Stimulated activated effector memory CD8-positive, alpha-beta T cell treated with anti-CD3 and anti-CD28 coated beads, Interleukin-12 subunit alpha, Interleukin-12 subunit beta, amount 100 ng/mL, for 72 hours (primary cell): Measurements from ENCODE around the gene OPRM1.
A peak's percentile ranks its signal among the peaks of the same experiment; 100 is the strongest.
"Not testable (repeated sequence)": the region's sequence is repeated elsewhere in the genome, so short reads cannot be mapped to it uniquely, and the experiment has no call there.

Experiments used
- ATAC-seq: fragments of 150-1000 bp; cut with Tn5 transposase; 2 replicates; pipeline ENCODE4 v1.10.0; 2021
- DNase-seq, 2 donors: peaks; one replicate each; pipeline ENCODE4 v3.0.0; 2021 to 2022; ENCODE audit warnings: low spot score in 2 of 2
- H3K27ac Mint-ChIP-seq: one replicate; pipeline ENCODE4 v1.8.0; 2022; ENCODE audit warnings: mild to moderate bottlenecking, mixed read lengths
- H3K36me3 Mint-ChIP-seq: one replicate; pipeline ENCODE4 v1.8.0; 2022; ENCODE audit warnings: mild to moderate bottlenecking, mixed read lengths
- H3K4me1 Mint-ChIP-seq: one replicate; pipeline ENCODE4 v1.8.0; 2022; ENCODE audit warnings: mixed read lengths
- H3K4me3 Mint-ChIP-seq: one replicate; pipeline ENCODE4 v1.8.0; 2022; ENCODE audit warnings: mild to moderate bottlenecking, mixed read lengths
- H3K9me3 Mint-ChIP-seq: one replicate; pipeline ENCODE4 v1.8.0; 2022; ENCODE audit warnings: mixed read lengths

The OPRM1 gene

DNA sequence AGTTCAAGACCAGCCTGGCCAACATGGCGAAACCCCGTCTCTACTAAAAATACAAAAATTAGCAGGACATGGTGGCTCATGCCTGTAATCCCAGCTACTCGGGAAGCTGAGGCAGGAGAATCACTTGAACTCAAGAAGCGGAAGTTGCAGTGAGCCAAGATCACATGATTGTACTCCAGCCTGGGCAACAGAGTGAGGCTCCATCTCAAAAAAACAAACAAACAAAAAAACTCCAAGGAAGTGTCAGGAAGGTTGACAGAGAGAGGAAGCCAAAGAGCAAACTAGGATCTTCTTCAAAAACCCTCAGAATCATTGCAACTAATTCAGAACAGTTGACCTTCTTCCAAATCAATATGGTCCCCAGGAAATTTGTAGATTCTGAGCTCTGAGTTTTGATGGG is 162.6 kb downstream of the OPRM1 start:
- not testable (repeated sequence) for H3K9me3 Mint-ChIP-seq, DNase-seq, ATAC-seq, H3K4me3 Mint-ChIP-seq
- Mint-ChIP-seq H3K36me3 (peaks cover 74% of the 10 kb centered on the region), H3K27ac (peak overlapping the region; percentile 58), H3K4me1 (peaks cover 49% of the 10 kb centered on the region)

DNA sequence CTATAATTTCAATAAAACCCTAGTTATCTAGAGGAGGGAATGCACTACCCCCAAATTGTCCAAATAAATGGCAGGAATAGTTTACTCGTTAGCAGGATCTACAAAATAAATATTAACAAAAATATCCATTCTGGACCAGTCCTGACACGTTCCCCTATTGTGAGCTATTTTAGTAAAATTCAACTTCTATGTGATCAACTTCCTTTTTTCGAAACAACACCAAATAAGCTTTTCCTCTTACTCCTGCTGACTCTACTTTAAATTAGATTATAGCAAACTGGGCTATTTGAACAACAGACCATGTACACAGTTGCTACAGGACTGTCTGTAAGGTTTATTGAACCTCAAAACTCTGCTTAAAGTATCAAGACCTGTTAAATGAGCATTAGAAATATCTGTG is 163.3 kb downstream of the OPRM1 start:
- Mint-ChIP-seq H3K9me3 (no peaks in the 10 kb centered on the region), H3K4me1 (peaks cover 45% of the 10 kb centered on the region), H3K27ac (peak overlapping the region; percentile 52)

DNA sequence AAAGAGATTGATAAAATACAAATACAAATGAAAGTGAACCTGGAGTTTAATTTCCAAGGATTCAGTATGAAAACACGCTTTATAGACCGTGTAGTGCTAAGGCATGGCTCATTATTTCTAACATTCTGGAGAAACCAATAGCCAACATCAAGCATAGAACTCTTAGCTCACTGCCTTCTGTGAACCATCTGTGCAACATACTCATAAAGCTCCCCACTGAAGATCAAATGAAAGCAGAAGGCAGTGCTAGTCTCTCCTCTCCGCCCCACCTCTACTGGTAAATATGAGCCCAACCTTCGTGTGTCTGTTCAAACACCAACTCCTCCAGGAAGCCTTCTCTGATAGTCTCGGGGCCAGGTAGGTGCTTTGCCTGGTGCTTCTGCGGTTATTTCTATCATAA is 163.9 kb downstream of the OPRM1 start:
- peaks cover 86% of the 10 kb centered on the region for H3K36me3 Mint-ChIP-seq
- ATAC-seq, result no peak
- peaks cover 40% of the 10 kb centered on the region for H3K4me1 Mint-ChIP-seq

More for the DNA sequence above, 163.3 kb downstream of the OPRM1 start:
- H3K4me3 Mint-ChIP-seq, result no peak overlapping the region
- H3K36me3 Mint-ChIP-seq, result peaks cover 80% of the 10 kb centered on the region
- DNase-seq, result no peak
- ATAC-seq, result no peak

DNA sequence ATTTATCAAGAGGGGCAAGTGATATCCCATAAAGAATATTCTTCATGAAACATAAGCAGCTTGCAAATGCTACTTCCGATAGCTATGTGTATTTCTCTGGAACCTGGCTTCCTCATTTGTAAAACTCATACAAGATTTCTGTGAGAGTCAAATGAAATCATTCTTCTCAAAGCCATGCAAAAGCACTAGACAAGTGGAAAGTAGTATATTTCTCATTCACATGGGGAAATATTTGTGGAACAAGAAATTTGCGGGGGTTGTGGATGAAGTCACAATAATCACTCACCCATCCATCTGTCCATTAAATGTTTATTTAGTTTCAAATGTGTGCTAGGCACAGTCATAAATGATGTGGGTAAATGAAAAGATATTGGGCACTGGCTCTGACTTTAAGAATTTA is 167.1 kb downstream of the OPRM1 start:
- ATAC-seq (no peak), DNase-seq (no peak)
- H3K4me1 Mint-ChIP-seq, result peaks cover 33% of the 10 kb centered on the region
- peaks cover 90% of the 10 kb centered on the region for H3K36me3 Mint-ChIP-seq
- H3K27ac Mint-ChIP-seq, result no peak overlapping the region
- no peaks in the 10 kb centered on the region for H3K9me3 Mint-ChIP-seq
- H3K4me3 Mint-ChIP-seq, result no peak overlapping the region

More for the DNA sequence above, 163.9 kb downstream of the OPRM1 start:
- H3K9me3 Mint-ChIP-seq, result no peaks in the 10 kb centered on the region
- no peak for DNase-seq
- no peak overlapping the region for H3K4me3 Mint-ChIP-seq
- H3K27ac Mint-ChIP-seq, result peak overlapping the region; percentile 52

DNA sequence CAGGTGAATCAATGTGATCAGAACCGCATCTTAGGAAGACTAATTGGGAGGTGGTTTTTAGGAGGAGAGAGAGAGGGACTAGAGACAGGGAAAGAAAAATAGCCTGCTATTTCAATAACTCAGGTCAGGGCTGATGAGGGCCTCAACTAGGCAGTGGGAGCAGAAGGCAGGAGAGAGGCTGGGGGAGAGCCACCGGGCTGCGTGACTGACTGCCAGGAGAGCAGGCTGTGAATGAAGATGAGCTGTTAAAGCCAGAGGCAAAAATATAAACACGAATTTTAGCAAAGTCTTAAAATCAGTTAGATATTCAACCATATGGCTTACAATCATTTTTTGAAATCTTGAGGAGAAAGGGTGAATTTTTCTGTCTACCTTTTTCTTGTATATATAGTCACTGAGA is 168.0 kb downstream of the OPRM1 start:
- Mint-ChIP-seq H3K4me1 (peaks cover 28% of the 10 kb centered on the region), H3K4me3 (no peak overlapping the region), H3K27ac (no peak overlapping the region), H3K36me3 (peaks cover 90% of the 10 kb centered on the region), H3K9me3 (no peaks in the 10 kb centered on the region)
- ATAC-seq, result no peak
- no peak for DNase-seq

DNA sequence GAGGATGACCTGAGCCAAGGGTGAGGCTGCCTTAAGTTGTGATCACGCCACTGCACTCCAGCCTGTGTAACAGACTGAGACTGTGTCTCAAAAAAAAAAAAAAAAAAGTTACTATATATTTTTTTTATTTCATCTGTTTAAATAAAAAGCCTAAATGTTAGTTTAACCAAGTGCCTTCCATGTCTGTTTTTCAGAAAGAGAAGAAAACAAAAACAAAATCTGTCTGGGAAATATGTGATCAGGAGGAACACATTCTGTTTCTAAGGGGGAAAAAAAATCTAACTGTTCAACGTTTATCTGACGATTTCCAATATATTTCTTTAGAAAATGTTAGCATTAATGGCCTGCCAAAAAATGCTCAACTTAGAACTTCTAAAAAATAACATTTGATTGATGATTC is 170.5 kb downstream of the OPRM1 start:
- Mint-ChIP-seq H3K4me1 (peaks cover 12% of the 10 kb centered on the region), H3K36me3 (peaks cover 92% of the 10 kb centered on the region), H3K27ac (no peak overlapping the region), H3K4me3 (no peak overlapping the region), H3K9me3 (no peaks in the 10 kb centered on the region)
- DNase-seq (no peak), ATAC-seq (no peak)

DNA sequence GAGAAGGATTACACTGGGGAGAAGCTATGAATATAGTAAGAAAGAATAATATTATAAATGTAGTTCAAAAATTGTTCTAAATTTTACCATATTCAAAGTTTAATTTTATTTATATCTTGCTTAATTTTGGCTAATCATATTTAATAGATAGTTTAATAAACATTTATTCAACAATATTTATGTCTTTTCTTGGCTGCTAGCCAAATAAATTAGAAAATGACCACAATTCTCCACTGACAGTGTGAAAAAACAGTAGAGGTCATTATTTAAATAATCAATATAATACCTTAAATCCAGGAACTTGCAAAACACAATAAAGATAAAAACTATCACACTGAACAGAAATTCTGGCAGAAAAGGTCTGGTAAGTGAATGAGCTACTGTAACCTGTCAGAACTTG is 171.6 kb downstream of the OPRM1 start:
- ATAC-seq, result no peak
- Mint-ChIP-seq H3K9me3 (no peaks in the 10 kb centered on the region), H3K4me1 (peaks cover 6% of the 10 kb centered on the region), H3K4me3 (no peak overlapping the region), H3K36me3 (peaks cover 94% of the 10 kb centered on the region), H3K27ac (no peak overlapping the region)
- DNase-seq, result no peak

DNA sequence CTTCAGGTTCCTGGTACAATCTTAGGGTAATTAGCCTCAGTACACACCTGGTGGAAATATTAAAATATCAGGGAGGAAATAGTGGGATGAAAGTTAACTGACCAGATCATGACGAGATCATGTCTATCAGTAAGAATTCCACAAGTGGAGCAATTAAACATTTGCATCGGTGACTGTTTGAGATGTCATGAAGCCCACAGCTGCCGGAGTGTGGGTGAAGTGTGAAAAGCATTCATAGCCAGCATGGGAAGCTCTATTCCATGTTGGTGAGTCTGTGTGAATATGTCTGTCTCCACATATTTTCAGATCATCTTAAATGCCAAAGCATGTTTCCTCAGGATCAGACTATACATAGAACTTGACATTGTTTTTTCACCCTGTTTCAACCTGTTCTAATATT is 174.7 kb downstream of the OPRM1 start:
- Mint-ChIP-seq H3K36me3 (peaks cover 89% of the 10 kb centered on the region), H3K4me1 (peaks cover 8% of the 10 kb centered on the region)

DNA sequence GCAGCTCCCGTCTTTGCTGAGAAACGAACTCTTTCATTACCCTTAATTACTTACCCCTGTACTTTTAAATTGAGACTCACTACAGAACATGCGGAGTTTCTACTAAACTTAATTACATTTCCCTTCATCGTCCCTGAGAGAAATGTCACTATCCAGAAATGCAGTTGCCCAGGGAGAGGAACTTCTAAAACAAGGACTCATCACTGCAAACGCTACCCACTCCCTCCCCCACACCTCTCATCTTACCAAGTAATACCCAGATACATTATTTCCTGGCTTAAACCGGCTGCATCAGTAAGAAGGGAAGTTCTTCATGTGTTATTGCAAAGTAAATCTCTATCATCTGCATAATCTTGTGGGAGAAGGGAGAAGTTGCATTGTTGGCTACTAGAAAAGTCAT is 179.3 kb downstream of the OPRM1 start:
- Mint-ChIP-seq H3K4me1 (peaks cover 28% of the 10 kb centered on the region), H3K4me3 (no peak overlapping the region), H3K36me3 (peaks cover 86% of the 10 kb centered on the region), H3K27ac (peak overlapping the region; percentile 5), H3K9me3 (no peaks in the 10 kb centered on the region)
- ATAC-seq (no peak), DNase-seq (peak in 1 of 2 donors; percentile 36)

More for the DNA sequence above, 174.7 kb downstream of the OPRM1 start:
- Mint-ChIP-seq H3K27ac (no peak overlapping the region), H3K9me3 (no peaks in the 10 kb centered on the region), H3K4me3 (no peak overlapping the region)
- ATAC-seq (no peak), DNase-seq (no peak)

DNA sequence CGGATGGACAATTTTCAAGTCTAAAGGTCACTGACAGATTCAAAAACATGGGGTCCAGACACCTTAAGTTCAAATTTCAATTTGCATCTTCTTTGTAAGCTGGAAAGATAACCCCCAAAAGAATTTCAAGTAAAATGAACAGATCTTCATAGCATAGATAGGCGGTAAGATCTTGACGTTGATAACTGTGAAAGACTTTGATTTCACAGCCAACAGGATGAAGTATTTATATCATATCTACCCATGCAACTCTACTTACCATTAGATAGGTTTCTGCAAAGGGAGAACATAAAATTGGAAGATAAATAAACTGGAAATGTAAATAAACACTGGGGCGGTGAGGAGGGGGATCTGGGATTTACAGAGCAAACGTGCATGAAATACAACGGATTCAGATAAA is 179.7 kb downstream of the OPRM1 start:
- H3K27ac Mint-ChIP-seq, result peak overlapping the region; percentile 5
- peaks cover 82% of the 10 kb centered on the region for H3K36me3 Mint-ChIP-seq
- no peaks in the 10 kb centered on the region for H3K9me3 Mint-ChIP-seq
- H3K4me3 Mint-ChIP-seq, result no peak overlapping the region
- ATAC-seq, result no peak
- no peak for DNase-seq
- peaks cover 33% of the 10 kb centered on the region for H3K4me1 Mint-ChIP-seq

DNA sequence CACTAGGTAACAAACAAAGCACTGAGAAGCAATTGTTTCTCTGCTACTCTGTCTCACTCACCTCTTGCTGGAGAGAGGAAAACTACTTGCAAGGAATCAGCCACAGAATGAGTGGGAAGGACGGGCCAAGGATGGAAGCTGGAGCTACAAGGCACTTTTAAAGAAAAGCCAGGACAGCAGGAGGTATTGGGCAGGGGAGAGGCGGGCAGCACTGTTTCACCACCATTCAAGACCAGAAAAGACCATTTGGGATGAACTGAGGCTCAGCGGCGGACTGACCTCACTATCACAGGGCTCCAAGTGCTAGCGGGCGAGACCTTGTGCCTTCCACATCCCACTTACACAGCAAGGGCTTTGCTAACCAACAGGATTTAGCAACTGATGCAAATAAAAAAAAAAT is 180.2 kb downstream of the OPRM1 start:
- DNase-seq (peak in 1 of 2 donors; percentile 25), ATAC-seq (no peak)
- Mint-ChIP-seq H3K4me1 (peaks cover 37% of the 10 kb centered on the region), H3K36me3 (peaks cover 78% of the 10 kb centered on the region), H3K27ac (peak overlapping the region; percentile 3), H3K4me3 (no peak overlapping the region), H3K9me3 (no peaks in the 10 kb centered on the region)

DNA sequence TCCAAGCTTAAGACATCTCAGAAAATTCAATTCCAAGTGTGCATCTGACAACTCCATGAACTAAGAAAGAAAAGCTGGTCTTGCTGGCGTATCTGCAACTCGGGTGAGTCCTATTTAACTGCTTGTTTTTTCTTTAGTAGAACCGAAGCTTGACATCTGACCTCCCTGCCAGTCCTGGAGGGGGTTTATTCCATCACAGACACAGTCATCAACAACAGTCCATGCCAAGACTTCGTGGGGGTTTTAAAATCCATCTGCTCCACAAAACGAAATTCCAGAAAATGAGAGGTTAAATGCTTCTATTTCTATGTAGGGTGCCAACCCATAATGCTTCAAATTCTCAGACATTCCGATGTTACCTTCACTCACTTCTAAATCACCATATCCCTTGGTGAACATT is 183.7 kb downstream of the OPRM1 start:
- no peak overlapping the region for H3K4me3 Mint-ChIP-seq
- peaks cover 56% of the 10 kb centered on the region for H3K4me1 Mint-ChIP-seq
- ATAC-seq, result no peak
- H3K36me3 Mint-ChIP-seq, result peaks cover 59% of the 10 kb centered on the region
- no peak for DNase-seq
- no peaks in the 10 kb centered on the region for H3K9me3 Mint-ChIP-seq
- H3K27ac Mint-ChIP-seq, result peak overlapping the region; percentile 15

DNA sequence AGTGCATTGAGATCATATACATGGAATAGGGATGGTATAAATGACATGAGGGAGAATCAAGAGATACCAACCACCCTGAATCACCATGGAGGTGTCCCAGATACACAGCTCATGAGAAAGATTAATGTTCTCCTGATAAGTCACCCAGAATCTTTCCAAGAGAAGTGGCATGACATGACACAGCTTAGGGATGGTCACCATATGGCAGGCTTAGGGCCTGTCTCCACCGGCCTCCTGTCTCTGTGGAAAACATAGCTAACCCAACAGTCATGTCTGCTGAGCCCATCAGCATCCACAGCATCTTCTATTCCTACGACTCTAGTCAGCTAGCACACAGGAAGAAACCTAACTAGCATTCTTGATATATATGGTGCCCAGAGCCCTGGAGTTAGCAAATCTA is 184.3 kb downstream of the OPRM1 start:
- Mint-ChIP-seq H3K9me3 (no peaks in the 10 kb centered on the region), H3K27ac (peak overlapping the region; percentile 15), H3K4me1 (peaks cover 56% of the 10 kb centered on the region), H3K4me3 (no peak overlapping the region), H3K36me3 (peaks cover 55% of the 10 kb centered on the region)
- ATAC-seq, result no peak
- DNase-seq, result no peak

DNA sequence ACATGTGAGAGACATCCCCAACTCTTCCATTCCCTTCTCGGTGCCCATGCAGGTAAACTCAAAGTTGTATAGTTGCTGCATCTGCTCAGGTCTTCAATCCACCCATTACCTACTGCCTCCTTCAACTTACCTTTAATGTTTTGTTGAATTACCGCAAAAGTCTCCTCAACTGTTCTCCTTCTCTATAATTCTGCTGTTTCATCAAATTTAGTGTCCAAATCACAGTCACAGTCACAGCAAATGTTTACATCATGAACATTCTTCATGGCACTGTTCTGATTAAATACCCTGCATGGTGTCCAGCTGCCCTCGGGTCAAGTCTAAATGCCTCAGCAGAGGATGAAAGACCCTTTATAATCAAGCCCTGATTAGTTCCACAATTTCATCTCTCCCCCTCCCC is 187.4 kb downstream of the OPRM1 start:
- peaks cover 70% of the 10 kb centered on the region for H3K4me1 Mint-ChIP-seq

DNA sequence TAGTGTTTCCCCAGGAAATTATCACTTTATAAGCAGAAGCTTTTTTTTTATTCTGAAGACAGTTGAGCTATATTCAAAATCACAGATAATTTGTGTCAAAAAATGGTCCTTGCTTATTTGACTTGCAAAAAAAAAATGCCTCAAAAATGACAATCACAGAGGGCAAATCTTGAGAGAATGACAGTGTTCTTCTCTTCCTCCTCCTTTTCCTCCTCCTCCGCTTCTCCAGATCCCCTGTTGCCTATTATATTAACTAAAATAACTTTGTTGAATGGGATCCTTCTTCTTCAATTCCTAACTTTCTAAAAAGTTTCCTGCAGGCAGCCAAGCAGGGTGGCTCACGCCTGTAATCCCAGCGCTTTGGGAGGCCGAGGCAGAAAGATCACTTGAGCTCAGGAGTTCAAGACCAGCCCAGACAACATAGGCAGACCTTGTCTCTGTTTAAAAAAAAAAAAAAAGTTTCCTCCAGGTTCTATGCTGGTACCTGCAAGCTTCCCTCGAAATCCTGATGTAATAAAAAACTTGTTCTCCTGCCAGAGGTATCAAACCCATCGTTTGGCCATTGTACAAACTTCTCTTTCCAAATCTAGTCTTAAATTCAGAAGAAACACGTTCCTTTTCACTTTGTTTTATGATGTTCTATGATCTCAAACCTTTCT is 189.0 kb downstream of the OPRM1 start:
- DNase-seq (peak in 1 of 2 donors; percentile 26), ATAC-seq (no peak)
- Mint-ChIP-seq H3K27ac (no peak overlapping the region), H3K4me1 (peaks cover 66% of the 10 kb centered on the region), H3K36me3 (peaks cover 29% of the 10 kb centered on the region), H3K4me3 (no peak overlapping the region), H3K9me3 (no peaks in the 10 kb centered on the region)

More for the DNA sequence above, 187.4 kb downstream of the OPRM1 start:
- DNase-seq (no peak), ATAC-seq (no peak)
- no peaks in the 10 kb centered on the region for H3K9me3 Mint-ChIP-seq
- peaks cover 42% of the 10 kb centered on the region for H3K36me3 Mint-ChIP-seq
- H3K4me3 Mint-ChIP-seq, result no peak overlapping the region
- peak overlapping the region; percentile 5 for H3K27ac Mint-ChIP-seq

DNA sequence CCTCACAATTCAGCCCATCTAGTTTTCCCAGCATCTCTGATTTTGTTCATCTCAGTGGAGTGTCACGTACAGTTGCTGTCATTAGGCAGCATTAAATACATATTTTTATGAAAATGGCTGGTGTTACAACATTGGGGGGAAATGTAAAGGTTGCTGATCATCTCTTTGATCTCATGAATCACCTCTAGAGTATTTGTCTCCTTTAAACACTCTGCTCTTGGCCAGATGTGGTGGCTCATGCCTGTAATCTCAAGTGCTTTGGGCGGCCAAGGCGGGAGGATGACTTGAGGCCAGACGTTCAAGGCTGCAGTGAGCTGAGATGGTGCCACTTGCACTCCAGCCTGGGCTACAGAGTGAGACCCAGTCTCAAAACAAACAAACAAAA is 189.5 kb downstream of the OPRM1 start:
- Mint-ChIP-seq H3K4me3 (no peak overlapping the region), H3K9me3 (no peaks in the 10 kb centered on the region), H3K27ac (no peak overlapping the region), H3K36me3 (peaks cover 25% of the 10 kb centered on the region), H3K4me1 (peaks cover 64% of the 10 kb centered on the region)
- ATAC-seq (no peak), DNase-seq (no peak)
